Gastroesophageal sphincter (tissue), 4 donors: Measurements from ENCODE around the gene EBP. TPM values are rescaled to one million over a fixed set of nuclear protein-coding genes. Genes with fewer than 3 reads are reported as not detected.
A peak's percentile ranks its signal among the peaks of the same experiment; 100 is the strongest.
"Not testable (repeated sequence)": the region's sequence is repeated elsewhere in the genome, so short reads cannot be mapped to it uniquely, and the experiment has no call there.

Experiments
- ATAC-seq: fragments of 150-250 bp; one replicate; pipeline ENCODE4 v1.9.1; 2016; ENCODE audit warnings: mild to moderate bottlenecking, moderate library complexity
- H3K27ac ChIP-seq, 4 donors: fragments of 200-600 bp; sonication (generic) in 3 of 4; 1 replicate in 3 of 4; 2 replicates in 1 of 4; pipeline ENCODE4 v1.5.1; 2016 to 2019
- H3K27me3 ChIP-seq: fragments of 200-600 bp; sonication (generic); one replicate; pipeline ENCODE4 v1.5.1; 2019
- H3K36me3 ChIP-seq, 2 donors: fragments of 200-600 bp; sonication (generic); one replicate each; pipeline ENCODE4 v1.5.1; 2019; ENCODE audit warnings: control low read depth in 1 of 2
- H3K4me1 ChIP-seq, 3 donors: fragments of 200-600 bp; sonication (generic); 1 replicate in 2 of 3; 2 replicates in 1 of 3; pipeline ENCODE4 v1.5.1; 2016 to 2019; ENCODE audit warnings: control low read depth in 2 of 3
- H3K4me3 ChIP-seq, 2 donors: fragments of 200-600 bp; sonication (generic); one replicate each; pipeline ENCODE4 v1.5.1; 2019; ENCODE audit warnings: mild to moderate bottlenecking in 1 of 2, moderate library complexity in 1 of 2
- H3K9me3 ChIP-seq, 3 donors: fragments of 200-600 bp; sonication (generic); one replicate each; pipeline ENCODE4 v1.5.1; 2017 to 2019; ENCODE audit warnings: control low read depth in 2 of 3
- CTCF ChIP-seq, 4 experiments: fragments of 200-600 bp in 2 of 4; fragments of 450-650 bp in 2 of 4; sonication (generic) in 1 of 4; IDR thresholded peaks; one replicate each; pipeline ENCODE4 v1.5.1; 2017 to 2019; ENCODE audit warnings: antibody characterized with exemption in 4 of 4, mild to moderate bottlenecking in 2 of 4, moderate library complexity in 2 of 4
- EP300 ChIP-seq: sonication (generic); formaldehyde crosslinking; IDR thresholded peaks from one replicate; pipeline ENCODE4 v1.6.1; 2017; ENCODE audit warnings: antibody characterized with exemption, mild to moderate bottlenecking
- POLR2A ChIP-seq, 2 donors: fragments of 450-650 bp; IDR thresholded peaks; one replicate each; pipeline ENCODE4 v1.6.1; 2017; ENCODE audit warnings: antibody characterized with exemption in 2 of 2, mild to moderate bottlenecking in 2 of 2, moderate library complexity in 1 of 2
- POLR2AphosphoS5 ChIP-seq: sonication (generic); formaldehyde crosslinking; IDR thresholded peaks from one replicate; pipeline ENCODE4 v1.6.1; 2017; ENCODE audit warnings: antibody characterized with exemption
- WGBS, 2 donors: methylation state at CpG; one replicate each; pipeline ENCODE4 v1.1.5; 2018; ENCODE audit warnings: low coverage in 1 of 2; 5-methylcytosine and 5-hydroxymethylcytosine counted together
- total RNA-seq, 4 donors: library from RNA; depleted of rRNA; stranded (reverse); fragments of >200 nt; gene quantifications; one replicate each; pipeline ENCODE4 v1.1.0, GENCODE V29; 2016

Gene EBP
- total RNA-seq, 4 donors from 2014 or later, result 12.9 to 17.7 (median 14.5) TPM

- ATAC-seq, result no peak
These were observed 27.3 kb downstream of the EBP start for GRCh38 chrX:48548871-48549270.

GRCh38 chrX:48555731-48556325 lies 34.2 kb downstream of the EBP start:
- not testable (repeated sequence) for H3K27ac ChIP-seq, ATAC-seq, H3K4me1 ChIP-seq, H3K4me3 ChIP-seq, H3K27me3 ChIP-seq, H3K9me3 ChIP-seq
- H3K36me3 ChIP-seq, result peaks cover 0 to 74% of the 10 kb centered on the region in 2 donors
- 68 to 91% methylated on average over 3 to 5 of the region's 9 CpGs for WGBS, 2 donors

More at GRCh38 chrX:48548871-48549270, 27.3 kb downstream of the EBP start:
- Histone ChIP-seq H3K4me3 (no peak overlapping the region), H3K9me3 (no peaks in the 10 kb centered on the region), H3K27me3 (no peaks in the 10 kb centered on the region), H3K36me3 (peaks cover 0 to 64% of the 10 kb centered on the region in 2 donors), H3K4me1 (no peaks in the 10 kb centered on the region), H3K27ac (no peak overlapping the region)
- WGBS, 2 donors, result 83 to 89% methylated on average over 3 of the region's 3 CpGs
- TF ChIP-seq CTCF (IDR thresholded peaks at IDR 0.05) (no peak), POLR2AphosphoS5 (no peak), POLR2A (IDR thresholded peaks at IDR 0.05) (no peak), EP300 (no peak)

GRCh38 chrX:48558271-48558670 lies 36.7 kb downstream of the EBP start:
- H3K4me1 ChIP-seq, result no peaks in the 10 kb centered on the region
- H3K9me3 ChIP-seq, result no peaks in the 10 kb centered on the region
- no peaks in the 10 kb centered on the region for H3K27me3 ChIP-seq
- TF ChIP-seq POLR2A (IDR thresholded peaks at IDR 0.05) (no peak), EP300 (no peak), CTCF (IDR thresholded peaks at IDR 0.05) (no peak), POLR2AphosphoS5 (no peak)
- H3K27ac ChIP-seq, result no peak overlapping the region
- no peak overlapping the region for H3K4me3 ChIP-seq
- 71 to 72% methylated on average over 1 to 3 of the region's 4 CpGs for WGBS, 2 donors
- peaks cover 0 to 68% of the 10 kb centered on the region in 2 donors for H3K36me3 ChIP-seq
- peak; percentile 53 for ATAC-seq

GRCh38 chrX:48559636-48560035 lies 38.0 kb downstream of the EBP start:
- H3K4me1 ChIP-seq, result no peaks in the 10 kb centered on the region
- 100% methylated on average over 1 of the region's 24 CpGs; no CpG with 5 or more reads in 1 of the 2 donors for WGBS, 2 donors
- no peaks in the 10 kb centered on the region for H3K27me3 ChIP-seq
- no peak for ATAC-seq
- TF ChIP-seq POLR2A (IDR thresholded peaks at IDR 0.05), result no peak
- TF ChIP-seq POLR2AphosphoS5, result no peak
- no peak for TF ChIP-seq CTCF (IDR thresholded peaks at IDR 0.05)
- TF ChIP-seq EP300, result no peak
- no peak overlapping the region for H3K4me3 ChIP-seq
- no peak overlapping the region for H3K27ac ChIP-seq
- peaks cover 0 to 66% of the 10 kb centered on the region in 2 donors for H3K36me3 ChIP-seq
- no peaks in the 10 kb centered on the region for H3K9me3 ChIP-seq

- TF ChIP-seq POLR2A (IDR thresholded peaks at IDR 0.05) (no peak), EP300 (no peak), POLR2AphosphoS5 (no peak), CTCF (IDR thresholded peaks at IDR 0.05) (no peak)
- no peaks in the 10 kb centered on the region for H3K4me1 ChIP-seq
- H3K36me3 ChIP-seq, result peaks cover 0 to 62% of the 10 kb centered on the region in 2 donors
- no peak for ATAC-seq
- H3K27me3 ChIP-seq, result no peaks in the 10 kb centered on the region
- no peak overlapping the region for H3K4me3 ChIP-seq
- H3K27ac ChIP-seq, result no peak overlapping the region
- no peaks in the 10 kb centered on the region for H3K9me3 ChIP-seq
- WGBS, 2 donors, result 100% methylated on average over 1 of the region's 14 CpGs; no CpG with 5 or more reads in 1 of the 2 donors
These were observed 38.4 kb downstream of the EBP start for GRCh38 chrX:48560056-48560455.
